HK-2 (cell line): Measurements from ENCODE around the gene INPP5E.

ENCODE experiments used
- DNase-seq: peaks from one replicate; pipeline ENCODE4 v3.0.0-alpha.2; 2018; ENCODE audit not compliant: unreplicated experiment

Gene INPP5E

DNA sequence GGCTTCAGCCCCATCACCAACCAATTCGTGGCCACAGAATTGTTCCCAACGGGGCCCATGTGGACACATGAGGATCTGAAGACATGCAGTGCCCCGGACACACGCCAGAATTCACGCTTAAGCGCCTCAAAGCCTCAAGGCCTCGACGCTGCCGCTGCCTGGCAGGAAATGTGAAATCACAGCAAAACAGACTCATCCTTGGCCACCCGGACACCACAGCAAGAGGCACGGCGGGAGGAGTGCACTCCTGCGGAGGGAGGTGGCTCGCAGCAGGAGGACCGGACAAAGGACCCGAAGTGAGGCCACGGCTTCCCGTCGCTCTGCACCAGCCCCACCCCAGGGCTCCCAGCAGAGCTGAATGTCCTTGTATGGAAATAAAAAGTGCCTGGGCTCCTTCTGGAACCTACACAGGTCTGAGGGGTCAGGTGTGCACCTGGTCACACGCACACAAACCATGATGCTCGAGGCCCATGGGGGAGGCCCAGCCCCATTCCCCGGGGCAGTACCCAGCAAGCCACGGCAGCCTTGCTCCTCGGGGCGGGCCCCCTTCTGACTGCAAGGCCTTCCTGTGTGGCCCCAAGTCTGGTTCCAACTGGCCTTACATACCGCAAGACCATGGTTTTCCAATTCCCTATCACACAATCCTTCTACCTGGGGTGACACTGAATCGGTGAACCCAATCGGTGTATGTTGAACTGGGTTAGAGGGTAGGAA is 33.2 kb upstream of the INPP5E start:
- no peak for DNase-seq

GRCh38 chr9:136471802-136472487 is 32.3 kb upstream of the INPP5E start:
- no peak for DNase-seq

DNA sequence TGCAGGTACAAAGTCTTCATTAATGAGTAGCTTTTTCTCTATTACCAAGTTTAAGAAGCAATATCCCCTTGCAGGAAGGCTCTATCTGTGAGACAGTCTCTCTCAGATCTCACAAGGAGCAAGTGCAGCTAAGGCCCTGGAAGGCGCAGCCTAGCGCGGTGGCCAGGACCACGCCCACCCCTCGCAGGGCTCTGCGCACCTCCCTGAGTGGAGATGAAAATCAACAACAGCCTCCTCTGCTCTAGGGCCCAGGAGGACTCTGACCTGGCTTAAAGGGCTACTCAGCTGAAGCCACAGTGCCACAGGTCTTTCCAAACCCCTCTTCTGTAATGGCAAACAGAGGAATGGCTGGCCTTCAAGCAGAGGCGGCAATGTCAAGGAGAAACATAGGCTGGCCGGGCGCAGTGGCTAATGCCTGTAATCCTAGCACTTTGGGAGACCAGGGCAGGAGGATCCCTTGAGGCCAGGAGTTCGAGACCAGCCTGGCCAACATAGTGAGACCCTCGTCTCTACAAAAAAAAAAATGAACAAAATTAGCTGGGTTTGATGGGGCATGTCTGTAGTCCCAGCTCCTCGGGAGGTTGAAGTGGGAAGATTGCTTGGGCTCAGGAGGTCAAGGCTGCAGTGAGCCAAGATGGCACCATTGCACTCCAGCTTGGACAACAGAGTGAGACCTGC is 31.3 kb upstream of the INPP5E start:
- no peak for DNase-seq

DNA sequence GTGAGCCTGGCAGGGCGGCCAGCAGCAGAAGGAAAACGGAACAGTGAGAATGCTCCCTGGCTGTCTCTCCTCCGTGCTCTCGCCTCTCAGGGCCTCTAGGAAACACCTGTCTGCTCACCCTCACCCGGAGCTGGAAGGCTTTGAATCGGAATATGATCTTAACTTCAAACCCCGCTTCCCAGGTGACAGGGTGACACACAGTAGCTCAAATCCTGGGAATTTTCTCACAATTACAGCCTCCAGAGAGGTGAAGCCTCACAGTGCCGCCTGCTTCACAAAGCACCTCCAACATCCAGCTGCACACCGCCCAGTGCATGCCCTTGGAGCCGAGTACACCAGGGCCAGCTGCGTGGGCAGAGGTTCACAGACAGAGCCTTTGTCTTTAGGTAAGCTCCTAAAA is 30.7 kb upstream of the INPP5E start:
- no peak for DNase-seq

DNA sequence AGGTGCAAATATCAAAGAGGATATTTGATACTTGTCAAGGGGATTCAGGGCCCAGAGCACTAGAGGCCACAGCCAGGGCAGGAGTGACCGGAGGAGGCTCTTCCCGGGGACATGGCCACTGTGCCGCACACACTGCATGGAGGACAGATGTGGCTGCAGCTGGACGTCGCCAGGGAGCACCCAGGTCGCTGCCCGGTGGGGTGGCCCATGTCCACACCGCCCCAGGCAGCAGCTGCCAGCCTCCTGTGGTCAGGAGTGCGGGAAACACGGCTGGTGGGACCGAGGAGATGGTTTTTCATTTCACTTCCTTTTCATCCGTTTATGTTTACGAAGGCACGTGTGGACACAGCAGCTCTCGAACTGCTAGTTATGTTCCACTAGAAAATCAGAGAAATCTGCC is 28.1 kb upstream of the INPP5E start:
- no peak for DNase-seq

- no peak for DNase-seq
Observed at GRCh38 chr9:136466155-136466541, 26.5 kb upstream of the INPP5E start.

GRCh38 chr9:136465500-136466154 is 26.0 kb upstream of the INPP5E start:
- DNase-seq, result no peak

GRCh38 chr9:136464241-136464640 is 24.6 kb upstream of the INPP5E start:
- no peak for DNase-seq

DNA sequence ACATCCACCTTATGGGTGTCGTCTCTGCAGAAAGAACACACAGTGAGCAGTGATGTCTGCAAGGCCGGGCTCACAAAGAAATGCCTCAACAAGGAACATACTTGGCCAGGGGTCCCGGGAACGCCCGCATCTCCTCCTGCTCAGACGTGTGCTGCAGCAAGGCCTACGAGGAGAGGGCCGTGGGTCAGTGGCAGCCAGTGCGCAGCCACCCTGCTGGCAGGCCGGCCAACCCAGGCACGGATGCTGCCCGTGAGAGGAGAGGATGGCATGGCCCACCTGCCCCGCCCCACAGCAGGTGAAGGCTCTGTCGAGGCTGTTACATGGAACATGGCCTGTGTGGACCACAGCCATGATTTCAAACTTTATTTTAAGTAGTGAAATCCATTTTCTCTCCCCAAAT is 23.9 kb upstream of the INPP5E start:
- no peak for DNase-seq

DNA sequence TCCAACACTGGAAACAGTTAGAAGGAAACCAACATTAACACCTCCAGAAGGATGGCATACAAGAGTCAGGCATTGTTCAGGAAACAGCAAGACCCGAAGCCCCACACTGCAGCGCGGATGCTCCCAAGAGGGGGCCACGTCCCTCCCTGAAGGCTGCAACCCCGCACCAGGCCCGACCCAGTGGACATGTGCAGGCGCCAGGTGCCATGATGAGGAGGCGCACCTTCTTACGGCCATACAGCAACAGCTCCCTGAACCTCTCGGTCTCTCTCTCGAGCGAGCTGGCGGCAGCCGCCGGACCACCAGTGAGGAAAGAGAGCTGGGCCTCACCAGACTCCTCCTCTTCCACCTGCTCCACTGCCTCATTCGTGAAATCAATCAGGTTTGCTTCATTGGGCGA is 23.0 kb upstream of the INPP5E start:
- no peak for DNase-seq

DNA sequence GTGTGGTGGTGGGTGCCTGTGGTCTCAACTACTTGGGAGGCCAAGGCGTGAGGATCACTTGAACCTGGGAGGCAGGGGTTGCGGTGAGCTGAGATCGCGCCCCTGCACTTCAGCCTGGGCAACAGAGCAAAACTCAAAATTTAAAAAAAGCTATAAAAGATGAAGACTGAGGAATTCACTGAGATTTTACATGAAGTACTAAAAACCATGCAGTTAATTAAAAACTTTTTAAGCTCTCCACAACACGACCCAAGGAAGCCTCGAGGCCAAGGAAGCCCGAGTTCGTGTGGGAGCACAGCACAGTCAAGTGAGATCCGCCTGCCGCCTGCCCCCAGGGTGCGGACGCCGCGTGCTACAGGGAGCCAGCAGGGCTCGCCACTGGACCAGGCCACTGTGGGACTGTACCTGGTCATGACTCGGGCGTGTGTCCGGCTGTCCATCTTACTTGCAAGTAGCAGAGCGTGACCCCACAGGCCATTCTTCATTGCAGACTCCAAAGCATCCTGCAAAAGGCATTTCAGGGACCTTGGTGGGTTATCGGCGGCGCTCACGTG is 21.2 kb upstream of the INPP5E start:
- no peak for DNase-seq

DNA sequence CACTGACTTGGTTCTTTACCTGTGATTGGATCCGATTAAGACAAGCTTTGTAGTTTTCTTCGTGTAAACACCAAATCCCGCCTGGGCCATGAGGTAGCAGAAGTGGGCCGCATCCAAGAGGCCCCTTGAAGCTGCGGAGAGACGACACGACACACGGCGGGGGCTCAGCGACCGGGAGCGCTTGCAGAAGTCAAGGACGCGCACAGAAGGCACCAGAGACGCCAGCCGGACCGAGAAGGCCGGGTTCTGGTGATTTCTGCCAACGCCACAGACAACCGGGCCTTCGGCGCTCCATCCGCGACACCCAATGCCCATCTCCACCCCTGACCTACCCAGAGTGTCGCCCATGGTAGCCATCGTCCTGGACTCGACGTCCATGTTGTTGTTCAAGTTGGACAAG is 19.8 kb upstream of the INPP5E start:
- no peak for DNase-seq

- no peak for DNase-seq
Observed at GRCh38 chr9:136457326-136457725, 17.7 kb upstream of the INPP5E start.

GRCh38 chr9:136456258-136456657 is 16.6 kb upstream of the INPP5E start:
- DNase-seq, result no peak

GRCh38 chr9:136455043-136456002 is 15.7 kb upstream of the INPP5E start:
- no peak for DNase-seq

DNA sequence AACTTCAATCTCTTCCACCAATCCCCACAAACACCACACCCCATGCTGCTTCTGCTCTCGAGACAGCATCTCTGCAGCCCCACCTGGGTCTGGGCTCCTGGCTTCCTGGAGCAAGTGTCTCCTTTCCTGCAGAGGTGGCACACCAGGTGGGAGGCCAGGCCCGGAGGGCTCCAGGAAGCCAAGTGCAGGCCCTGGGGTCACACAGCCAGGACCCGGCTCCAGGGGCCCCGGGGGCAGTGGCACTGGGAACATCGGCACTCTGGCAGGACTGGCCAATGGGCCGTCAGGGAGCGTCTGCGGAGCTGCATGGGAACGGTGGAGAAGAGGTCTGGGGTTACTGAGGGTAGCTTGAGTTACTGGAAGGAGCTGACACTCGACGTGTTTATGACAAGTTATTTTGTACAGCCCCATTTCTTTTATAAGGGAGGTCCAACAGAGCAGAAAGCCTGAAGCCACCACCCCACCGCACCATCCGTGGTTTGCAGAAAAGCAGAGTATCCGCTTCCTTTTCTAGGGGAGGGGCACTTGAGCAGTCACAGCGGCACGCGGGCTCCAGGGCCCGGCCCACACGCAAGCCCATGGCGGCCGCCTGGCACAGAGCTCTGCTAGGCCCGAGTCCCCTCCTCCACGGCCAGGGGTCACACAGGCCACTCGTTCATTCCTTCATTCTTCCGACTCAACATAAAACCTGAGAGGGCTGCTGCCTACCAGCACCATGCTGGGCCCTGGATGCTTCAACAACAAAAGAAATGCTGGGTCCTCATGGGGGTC is 14.6 kb upstream of the INPP5E start:
- no peak for DNase-seq

- DNase-seq, result no peak
Observed at GRCh38 chr9:136453326-136453725, 13.7 kb upstream of the INPP5E start.

DNA sequence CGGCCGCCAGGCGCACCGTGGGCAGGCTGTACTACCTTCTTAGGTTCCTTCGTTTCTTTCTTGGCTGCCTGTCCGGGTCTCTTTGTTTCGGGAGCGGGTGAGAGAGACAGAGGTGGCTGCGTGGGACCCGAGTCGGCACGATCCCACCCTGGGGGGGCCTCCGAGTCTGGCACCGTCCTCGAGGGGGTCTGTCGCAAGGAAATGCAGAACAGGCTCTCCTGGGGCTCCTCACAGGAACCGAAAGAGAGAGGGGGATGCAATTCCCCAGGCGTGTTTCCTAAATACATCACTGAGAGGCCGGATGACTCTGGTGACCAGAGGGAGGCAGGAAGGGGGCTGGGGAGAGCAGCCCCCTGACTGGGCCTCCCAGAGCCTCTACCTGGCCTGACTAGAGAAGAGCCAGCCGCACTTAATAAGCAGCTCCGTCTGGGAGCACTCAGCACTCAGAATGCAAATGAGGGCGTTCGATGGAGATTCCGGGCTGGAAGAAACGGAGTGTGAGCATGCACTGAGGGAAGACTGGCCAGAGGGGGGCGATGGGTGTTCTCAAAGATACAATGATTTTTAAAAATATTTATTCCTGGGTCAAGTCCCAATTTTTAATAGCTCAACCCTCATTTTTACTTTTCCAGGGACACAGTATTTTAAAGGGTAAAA is 11.7 kb upstream of the INPP5E start:
- no peak for DNase-seq

GRCh38 chr9:136448655-136449054 is 9.0 kb upstream of the INPP5E start:
- no peak for DNase-seq
